Measurements from ENCODE around the gene TUBB1. TPM values are rescaled to one million over a fixed set of nuclear protein-coding genes. Genes with fewer than 3 reads are reported as not detected.

TUBB1 gene
- total and polyA plus RNA-seq, 2 of the 4 experiments (the other 2 are of a cell fraction), result not detected

- Histone ChIP-seq H3K27ac (ENCODE audit: insufficient read depth, low read length) (no peak overlapping the region), H2BK20ac (ENCODE audit: low read depth, low read length) (no peak overlapping the region), H2AK5ac (ENCODE audit: low read depth, low read length) (no peak overlapping the region), H2AFZ (replicated peaks; ENCODE audit: low read length, poor library complexity) (no peak overlapping the region), H2BK120ac (ENCODE audit: low read depth, low read length) (no peak overlapping the region), H3K27me3 (ENCODE audit: control insufficient read depth, insufficient read depth, low read length) (peaks cover 27% of the 10 kb centered on the region), H3K79me1 (ENCODE audit: low read depth in 1 of 2, low read length in 2 of 2) (no peaks in the 10 kb centered on the region), H3K18ac (ENCODE audit: low read depth, low read length) (no peak overlapping the region), H2BK5ac (ENCODE audit: low read depth, low read length, poor library complexity, severe bottlenecking) (no peak overlapping the region), H3K14ac (replicated peaks; ENCODE audit: low read depth, low read length) (no peak overlapping the region), H3K4me1 (ENCODE audit: control insufficient read depth, insufficient read depth, low read length) (no peaks in the 10 kb centered on the region), H3K4me3 (ENCODE audit: insufficient read depth, low read depth, low read length) (no peak overlapping the region), H3K9ac (ENCODE audit: low read depth, low read length) (no peak overlapping the region), H4K20me1 (ENCODE audit: insufficient read depth, low read length) (no peaks in the 10 kb centered on the region), H4K91ac (ENCODE audit: insufficient read depth, low read depth, low read length) (no peak overlapping the region), H3K9me3 (ENCODE audit: control insufficient read depth, insufficient read depth, low read length) (no peaks in the 10 kb centered on the region), H3K56ac (ENCODE audit: extremely low read depth, insufficient read depth, low read length) (no peak overlapping the region), H3K23ac (ENCODE audit: low read depth, low read length) (no peak overlapping the region), H3K36me3 (ENCODE audit: control insufficient read depth, insufficient read depth, low read length) (no peaks in the 10 kb centered on the region), H2BK15ac (ENCODE audit: low read depth, low read length) (no peak overlapping the region), H3K4me2 (ENCODE audit: low read depth, low read length) (no peak overlapping the region), H4K8ac (ENCODE audit: low read depth in 2 of 2, low read length in 2 of 2) (no peak overlapping the region), H3K4ac (ENCODE audit: low read depth, low read length) (no peak overlapping the region), H2AK9ac (replicated peaks; ENCODE audit: low read depth, low read length, poor library complexity) (no peak overlapping the region), H4K5ac (ENCODE audit: low read depth, low read length) (no peak overlapping the region), H3K9me1 (ENCODE audit: insufficient read depth, low read length) (0 out of 2 replicates have a peak, but pooled peaks cover 5% of the 10 kb centered on the region)
- no peak for DNase-seq
- BruUV-seq (replicated peaks), result no TSS peak
- in situ Hi-C loops (cut with MboI; ENCODE audit: low sequenced_read_pairs) (no loop called here), dilution Hi-C loops (cut with HindIII; ENCODE audit: low sequenced_read_pairs, unreplicated experiment) (no loop called here), intact Hi-C loops (cut with micrococcal nuclease) (no loop called here)
- ChIA-PET CTCF (no interaction called here), POLR2A (ENCODE audit: unreplicated experiment) (no interaction called here)
- no peak for ATAC-seq (ENCODE audit: low read depth)
- no CpG with 5 or more reads among the region's 1 CpG for WGBS, 2 experiments (ENCODE audit: extremely low coverage in 2 of 2, insufficient read length in 1 of 2)
- no peak for TF ChIP-seq MAFK (IDR thresholded peaks at IDR 0.05; ENCODE audit: low read depth, low read length)
- no peak for TF ChIP-seq SMC3 (IDR thresholded peaks at IDR 0.05; ENCODE audit: low read depth, low read length)
- no peak for TF ChIP-seq RAD21 (IDR thresholded peaks at IDR 0.05; ENCODE audit: low read length)
- no peak for TF ChIP-seq BHLHE40 (IDR thresholded peaks at IDR 0.05; ENCODE audit: low read depth, low read length)
- TF ChIP-seq, protein P1, sequence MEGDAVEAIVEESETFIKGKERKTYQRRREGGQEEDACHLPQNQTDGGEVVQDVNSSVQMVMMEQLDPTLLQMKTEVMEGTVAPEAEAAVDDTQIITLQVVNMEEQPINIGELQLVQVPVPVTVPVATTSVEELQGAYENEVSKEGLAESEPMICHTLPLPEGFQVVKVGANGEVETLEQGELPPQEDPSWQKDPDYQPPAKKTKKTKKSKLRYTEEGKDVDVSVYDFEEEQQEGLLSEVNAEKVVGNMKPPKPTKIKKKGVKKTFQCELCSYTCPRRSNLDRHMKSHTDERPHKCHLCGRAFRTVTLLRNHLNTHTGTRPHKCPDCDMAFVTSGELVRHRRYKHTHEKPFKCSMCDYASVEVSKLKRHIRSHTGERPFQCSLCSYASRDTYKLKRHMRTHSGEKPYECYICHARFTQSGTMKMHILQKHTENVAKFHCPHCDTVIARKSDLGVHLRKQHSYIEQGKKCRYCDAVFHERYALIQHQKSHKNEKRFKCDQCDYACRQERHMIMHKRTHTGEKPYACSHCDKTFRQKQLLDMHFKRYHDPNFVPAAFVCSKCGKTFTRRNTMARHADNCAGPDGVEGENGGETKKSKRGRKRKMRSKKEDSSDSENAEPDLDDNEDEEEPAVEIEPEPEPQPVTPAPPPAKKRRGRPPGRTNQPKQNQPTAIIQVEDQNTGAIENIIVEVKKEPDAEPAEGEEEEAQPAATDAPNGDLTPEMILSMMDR (conservative IDR thresholded peaks at IDR 0.05; ENCODE audit: low read depth, low read length), result no peak
- TF ChIP-seq ELK1 (IDR thresholded peaks at IDR 0.05; ENCODE audit: borderline replicate concordance, low read depth, low read length), result no peak
These were observed 31.2 kb downstream of the TUBB1 start for GRCh38 chr20:59050437-59050836.

Measured in IMR-90 (cell line).